ENCODE results near the gene SAC3D1. TPM values are rescaled to one million over a fixed set of nuclear protein-coding genes. Genes with fewer than 3 reads are reported as not detected.

Gene SAC3D1
- 8.4 and 20.3 TPM in 2 replicates for total RNA-seq

GRCh38 chr11:65040847-65041622 is at the start of gene SAC3D1:
Gene SAC3D1 (plus strand): TSS chr11:65041210. CDS start chr11:65041293, 83 bp downstream.

GRCh38 chr11:64996710-64997380 is 44.2 kb upstream of the SAC3D1 start, which contains the start of gene BATF2:
Gene BATF2 (minus strand): TSS chr11:64996971. CDS start chr11:64996914, 57 bp downstream.

GRCh38 chr11:65013888-65014725 is 26.9 kb upstream of the SAC3D1 start, which contains the start of gene ARL2:
Gene ARL2 (plus strand): TSS chr11:65014160. CDS start chr11:65014208, 48 bp downstream.

GRCh38 chr11:65027213-65028067 is 13.6 kb upstream of the SAC3D1 start, which contains the start of gene SNX15:
Gene SNX15 (plus strand): TSS chr11:65027439. CDS start chr11:65027538, 99 bp downstream.

GRCh38 chr11:65058419-65059054 is 17.5 kb downstream of the SAC3D1 start, which contains the start of gene NAALADL1:
Gene NAALADL1 (minus strand): TSS chr11:65058553. CDS start chr11:65058521, 32 bp downstream.

GRCh38 chr11:65083834-65084597 is 43.0 kb downstream of the SAC3D1 start, which contains the start of the genes CDCA5 and ZFPL1:
Gene CDCA5 (minus strand): TSS chr11:65084040. CDS start chr11:65083978, 62 bp downstream.
Gene ZFPL1 (plus strand): TSS chr11:65084222. CDS start chr11:65084699, 477 bp downstream.

Other genes with a start within 250 kb of the SAC3D1 start
- gene MAP4K2, start 238.0 kb upstream of the SAC3D1 start, total RNA-seq = 10.5 and 14.4 TPM in 2 replicates
- 16.6 and 17.4 TPM in 2 replicates for gene MEN1, start 230.7 kb upstream of the SAC3D1 start, total RNA-seq
- 0.11 and 0.12 TPM in 2 replicates for gene CDC42BPG, start 196.6 kb upstream of the SAC3D1 start, total RNA-seq
- gene EHD1, start 162.6 kb upstream of the SAC3D1 start, total RNA-seq = 61.5 and 111 TPM in 2 replicates
- gene ATG2A, start 124.0 kb upstream of the SAC3D1 start, total RNA-seq = 15.4 and 17.5 TPM in 2 replicates
- 7.6 and 12.4 TPM in 2 replicates for gene PPP2R5B, start 116.5 kb upstream of the SAC3D1 start, total RNA-seq
- gene GPHA2, start 105.3 kb upstream of the SAC3D1 start, total RNA-seq = not detected in 2 replicates
- not detected in 2 replicates for gene MAJIN, start 69.1 kb upstream of the SAC3D1 start, total RNA-seq
- 0.50 and 0.77 TPM in 2 replicates for gene BATF2, start 44.2 kb upstream of the SAC3D1 start, total RNA-seq
- 74.7 and 104 TPM in 2 replicates for gene ARL2, start 27.1 kb upstream of the SAC3D1 start, total RNA-seq
- 7.4 and 10.4 TPM in 2 replicates for gene SNX15, start 13.8 kb upstream of the SAC3D1 start, total RNA-seq
- 24.7 and 31.5 TPM in 2 replicates for gene NAALADL1, start 17.3 kb downstream of the SAC3D1 start, total RNA-seq
- 7.1 and 18.6 TPM in 2 replicates for gene CDCA5, start 42.8 kb downstream of the SAC3D1 start, total RNA-seq
- 34.0 and 36.2 TPM in 2 replicates for gene ZFPL1, start 43.0 kb downstream of the SAC3D1 start, total RNA-seq
- gene VPS51, start 55.0 kb downstream of the SAC3D1 start, total RNA-seq = 153 and 194 TPM in 2 replicates
- gene TM7SF2, start 70.7 kb downstream of the SAC3D1 start, total RNA-seq = 13.1 and 49.4 TPM in 2 replicates
- 11.4 and 12.0 TPM in 2 replicates for gene ZNHIT2, start 76.5 kb downstream of the SAC3D1 start, total RNA-seq
- 229 and 277 TPM in 2 replicates for gene FAU, start 80.9 kb downstream of the SAC3D1 start, total RNA-seq
- gene MRPL49, start 81.1 kb downstream of the SAC3D1 start, total RNA-seq = 43.4 and 52.5 TPM in 2 replicates
- gene SYVN1, start 93.3 kb downstream of the SAC3D1 start, total RNA-seq = 19.4 and 47.6 TPM in 2 replicates
- not detected in 2 replicates for gene SPDYC, start 129.0 kb downstream of the SAC3D1 start, total RNA-seq
- gene CAPN1, start 140.7 kb downstream of the SAC3D1 start, total RNA-seq = 88.1 and 117 TPM in 2 replicates
- gene POLA2, start 220.8 kb downstream of the SAC3D1 start, total RNA-seq = 5.9 and 23.0 TPM in 2 replicates

All from uterine smooth muscle cell (primary cell).